Measurements from ENCODE around the gene WNT7A. TPM values are rescaled to one million over a fixed set of nuclear protein-coding genes. Genes with fewer than 3 reads are reported as not detected.

Gene WNT7A
- total and polyA plus RNA-seq, 4 donors = 1.7 to 4.8 (median 2.0) TPM

- ATAC-seq (ENCODE audit: insufficient read depth, low FRiP score) (no peak), DNase-seq (no peak)
- TF ChIP-seq, protein P1, sequence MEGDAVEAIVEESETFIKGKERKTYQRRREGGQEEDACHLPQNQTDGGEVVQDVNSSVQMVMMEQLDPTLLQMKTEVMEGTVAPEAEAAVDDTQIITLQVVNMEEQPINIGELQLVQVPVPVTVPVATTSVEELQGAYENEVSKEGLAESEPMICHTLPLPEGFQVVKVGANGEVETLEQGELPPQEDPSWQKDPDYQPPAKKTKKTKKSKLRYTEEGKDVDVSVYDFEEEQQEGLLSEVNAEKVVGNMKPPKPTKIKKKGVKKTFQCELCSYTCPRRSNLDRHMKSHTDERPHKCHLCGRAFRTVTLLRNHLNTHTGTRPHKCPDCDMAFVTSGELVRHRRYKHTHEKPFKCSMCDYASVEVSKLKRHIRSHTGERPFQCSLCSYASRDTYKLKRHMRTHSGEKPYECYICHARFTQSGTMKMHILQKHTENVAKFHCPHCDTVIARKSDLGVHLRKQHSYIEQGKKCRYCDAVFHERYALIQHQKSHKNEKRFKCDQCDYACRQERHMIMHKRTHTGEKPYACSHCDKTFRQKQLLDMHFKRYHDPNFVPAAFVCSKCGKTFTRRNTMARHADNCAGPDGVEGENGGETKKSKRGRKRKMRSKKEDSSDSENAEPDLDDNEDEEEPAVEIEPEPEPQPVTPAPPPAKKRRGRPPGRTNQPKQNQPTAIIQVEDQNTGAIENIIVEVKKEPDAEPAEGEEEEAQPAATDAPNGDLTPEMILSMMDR (IDR thresholded peaks at IDR 0.05; ENCODE audit: control extremely low read depth, extremely low read depth) = no peak
- Histone ChIP-seq H3K36me3 (ENCODE audit: control insufficient read depth in 4 of 4, insufficient read depth in 4 of 4, low read length in 4 of 4) (no peaks in the 10 kb centered on the region), H3K9ac (ENCODE audit: insufficient read depth in 1 of 2, low read length in 2 of 2) (no peak overlapping the region), H3K9me3 (ENCODE audit: control insufficient read depth in 4 of 4, insufficient read depth in 3 of 4, low read length in 3 of 4) (peaks cover 0 to 3% (median 0%) of the 10 kb centered on the region in 4 donors), H3K4me1 (ENCODE audit: control insufficient read depth in 5 of 5, insufficient read depth in 5 of 5, low read length in 5 of 5) (no peaks in the 10 kb centered on the region), H3K27me3 (ENCODE audit: control insufficient read depth in 3 of 3, insufficient read depth in 3 of 3, low read length in 2 of 3) (no peaks in the 10 kb centered on the region), H3K27ac (ENCODE audit: low read depth in 1 of 2, low read length in 1 of 2) (no peak overlapping the region), H3K4me3 (no peak overlapping the region)
- WGBS, 2 donors = 64 to 69% methylated on average over 5 of the region's 5 CpGs
Measured at GRCh38 chr3:13839726-13840340, 40.0 kb downstream of the WNT7A start.

DNA sequence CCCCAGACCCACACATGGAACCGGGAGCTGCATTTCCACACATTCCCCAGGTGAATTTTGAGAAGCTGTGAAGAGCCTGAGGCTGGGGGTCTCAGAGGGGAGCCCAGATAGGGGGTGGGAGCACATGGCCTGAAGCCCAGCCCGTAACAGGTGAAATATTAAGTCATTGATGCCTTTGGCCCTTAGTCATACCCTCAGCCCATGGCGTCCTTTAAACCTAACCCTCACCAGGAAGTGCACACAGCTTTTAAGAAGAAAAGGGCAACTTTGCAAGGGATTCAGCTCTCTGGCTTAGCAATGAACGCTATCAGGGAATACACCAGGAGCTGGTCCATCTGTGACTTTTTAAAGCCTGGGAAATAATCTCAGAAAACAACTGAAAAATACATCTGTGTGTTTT, 40.6 kb downstream of the WNT7A start:
- Histone ChIP-seq H3K27ac (ENCODE audit: low read depth in 1 of 2, low read length in 1 of 2) (no peak overlapping the region), H3K27me3 (ENCODE audit: control insufficient read depth in 3 of 3, insufficient read depth in 3 of 3, low read length in 2 of 3) (no peaks in the 10 kb centered on the region), H3K4me1 (ENCODE audit: control insufficient read depth in 5 of 5, insufficient read depth in 5 of 5, low read length in 5 of 5) (no peaks in the 10 kb centered on the region), H3K9me3 (ENCODE audit: control insufficient read depth in 4 of 4, insufficient read depth in 3 of 4, low read length in 3 of 4) (peaks cover 0 to 3% (median 0%) of the 10 kb centered on the region in 4 donors), H3K9ac (ENCODE audit: insufficient read depth in 1 of 2, low read length in 2 of 2) (no peak overlapping the region), H3K4me3 (no peak overlapping the region), H3K36me3 (ENCODE audit: control insufficient read depth in 4 of 4, insufficient read depth in 4 of 4, low read length in 4 of 4) (no peaks in the 10 kb centered on the region)
- TF ChIP-seq, protein P1 (IDR thresholded peaks at IDR 0.05; ENCODE audit: control extremely low read depth, extremely low read depth) = no peak
- WGBS, 2 donors = 73 to 86% methylated on average over 4 of the region's 4 CpGs
- DNase-seq (no peak), ATAC-seq (ENCODE audit: insufficient read depth, low FRiP score) (no peak)

- Histone ChIP-seq H3K9me3 (ENCODE audit: control insufficient read depth in 4 of 4, insufficient read depth in 3 of 4, low read length in 3 of 4) (peaks cover 0 to 3% (median 0%) of the 10 kb centered on the region in 4 donors), H3K27ac (ENCODE audit: low read depth in 1 of 2, low read length in 1 of 2) (no peak overlapping the region), H3K4me3 (no peak overlapping the region), H3K9ac (ENCODE audit: insufficient read depth in 1 of 2, low read length in 2 of 2) (no peak overlapping the region), H3K36me3 (ENCODE audit: control insufficient read depth in 4 of 4, insufficient read depth in 4 of 4, low read length in 4 of 4) (no peaks in the 10 kb centered on the region), H3K4me1 (ENCODE audit: control insufficient read depth in 5 of 5, insufficient read depth in 5 of 5, low read length in 5 of 5) (no peaks in the 10 kb centered on the region), H3K27me3 (ENCODE audit: control insufficient read depth in 3 of 3, insufficient read depth in 3 of 3, low read length in 2 of 3) (no peaks in the 10 kb centered on the region)
- DNase-seq = no peak
- ATAC-seq (ENCODE audit: insufficient read depth, low FRiP score) = no peak
- TF ChIP-seq, protein P1 (IDR thresholded peaks at IDR 0.05; ENCODE audit: control extremely low read depth, extremely low read depth) = no peak
- WGBS, 2 donors = 79 to 95% methylated on average over 4 of the region's 4 CpGs
Measured at GRCh38 chr3:13838421-13838820, 41.5 kb downstream of the WNT7A start.

DNA sequence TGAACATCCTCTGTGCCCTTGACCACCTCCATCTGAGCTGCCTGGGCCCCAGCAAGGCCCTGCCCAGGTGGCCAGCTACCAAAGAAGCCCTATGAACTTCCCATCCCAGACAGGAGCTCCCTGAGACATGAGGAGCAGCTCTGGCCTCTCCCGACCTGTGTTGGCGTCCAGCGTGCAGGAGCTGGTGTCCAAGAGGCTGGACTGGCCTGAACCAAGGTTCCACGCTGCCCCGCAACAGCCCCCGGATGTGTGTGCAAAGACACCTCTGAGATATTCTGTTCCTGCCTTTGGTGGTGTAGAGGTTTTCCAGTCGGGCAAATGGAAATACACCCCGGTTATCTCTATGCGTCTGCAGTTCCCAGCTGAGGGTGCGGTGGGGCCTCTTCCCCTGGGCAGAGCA, 42.1 kb downstream of the WNT7A start:
- TF ChIP-seq, protein P1 (IDR thresholded peaks at IDR 0.05; ENCODE audit: control extremely low read depth, extremely low read depth) = no peak
- WGBS, 2 donors = 84 to 85% methylated on average over 10 of the region's 10 CpGs
- no peak for DNase-seq
- no peak for ATAC-seq (ENCODE audit: insufficient read depth, low FRiP score)
- no peaks in the 10 kb centered on the region for H3K27me3 ChIP-seq (ENCODE audit: control insufficient read depth in 3 of 3, insufficient read depth in 3 of 3, low read length in 2 of 3)
- H3K4me1 ChIP-seq (ENCODE audit: control insufficient read depth in 5 of 5, insufficient read depth in 5 of 5, low read length in 5 of 5) = peaks cover 0 to 3% (median 0%) of the 10 kb centered on the region in 5 donors
- H3K9me3 ChIP-seq (ENCODE audit: control insufficient read depth in 4 of 4, insufficient read depth in 3 of 4, low read length in 3 of 4) = peaks cover 0 to 5% (median 0%) of the 10 kb centered on the region in 4 donors
- H3K27ac ChIP-seq (ENCODE audit: low read depth in 1 of 2, low read length in 1 of 2) = no peak overlapping the region
- no peak overlapping the region for H3K4me3 ChIP-seq
- no peaks in the 10 kb centered on the region for H3K36me3 ChIP-seq (ENCODE audit: control insufficient read depth in 4 of 4, insufficient read depth in 4 of 4, low read length in 4 of 4)
- no peak overlapping the region for H3K9ac ChIP-seq (ENCODE audit: insufficient read depth in 1 of 2, low read length in 2 of 2)
